ENCODE data around the gene DNASE2. TPM values are rescaled to one million over a fixed set of nuclear protein-coding genes. Genes with fewer than 3 reads are reported as not detected.
"Not testable (repeated sequence)": the region's sequence is repeated elsewhere in the genome, so short reads cannot be mapped to it uniquely, and the experiment has no call there.

Gene DNASE2
- total and polyA plus RNA-seq, 8 donors = 18.7 to 72.8 (median 21.7) TPM

- no peak for TF ChIP-seq CTCF (IDR thresholded peaks at IDR 0.05)
- no peaks in the 10 kb centered on the region for H3K9me3 ChIP-seq
- H3K4me3 ChIP-seq = no peak overlapping the region
- H3K36me3 ChIP-seq = peaks cover 0 to 60% of the 10 kb centered on the region in 2 donors
- no peak overlapping the region for H3K27ac ChIP-seq
- DNase-seq (no peak), ATAC-seq (no peak)
- H3K4me1 ChIP-seq = peaks cover 0 to 15% of the 10 kb centered on the region in 2 donors
- intact Hi-C loops (cut with DNase I) = no loop called here
- H3K27me3 ChIP-seq = no peaks in the 10 kb centered on the region
Measured at GRCh38 chr19:12922959-12923358, 41.7 kb upstream of the DNASE2 start.

GRCh38 chr19:12921047-12921446 is 39.8 kb upstream of the DNASE2 start:
- Histone ChIP-seq H3K4me1 (peaks cover 0 to 15% of the 10 kb centered on the region in 2 donors), H3K27ac (no peak overlapping the region), H3K4me3 (no peak overlapping the region), H3K9me3 (no peaks in the 10 kb centered on the region), H3K36me3 (peaks cover 0 to 41% of the 10 kb centered on the region in 2 donors), H3K27me3 (no peaks in the 10 kb centered on the region)
- intact Hi-C loops (cut with DNase I) = no loop called here
- ATAC-seq (no peak), DNase-seq (no peak)
- TF ChIP-seq CTCF (IDR thresholded peaks at IDR 0.05) = no peak

- no peaks in the 10 kb centered on the region for H3K9me3 ChIP-seq
- no peak for ATAC-seq
- DNase-seq = no peak
- peaks cover 0 to 13% of the 10 kb centered on the region in 2 donors for H3K36me3 ChIP-seq
- TF ChIP-seq CTCF (IDR thresholded peaks at IDR 0.05) = no peak
- no peak overlapping the region for H3K4me3 ChIP-seq
- H3K27me3 ChIP-seq = no peaks in the 10 kb centered on the region
- H3K4me1 ChIP-seq = peaks cover 6 to 30% of the 10 kb centered on the region in 2 donors
- intact Hi-C loops (cut with DNase I) = no loop called here
- no peak overlapping the region for H3K27ac ChIP-seq
Measured at GRCh38 chr19:12918253-12918652, 37.0 kb upstream of the DNASE2 start.

DNA sequence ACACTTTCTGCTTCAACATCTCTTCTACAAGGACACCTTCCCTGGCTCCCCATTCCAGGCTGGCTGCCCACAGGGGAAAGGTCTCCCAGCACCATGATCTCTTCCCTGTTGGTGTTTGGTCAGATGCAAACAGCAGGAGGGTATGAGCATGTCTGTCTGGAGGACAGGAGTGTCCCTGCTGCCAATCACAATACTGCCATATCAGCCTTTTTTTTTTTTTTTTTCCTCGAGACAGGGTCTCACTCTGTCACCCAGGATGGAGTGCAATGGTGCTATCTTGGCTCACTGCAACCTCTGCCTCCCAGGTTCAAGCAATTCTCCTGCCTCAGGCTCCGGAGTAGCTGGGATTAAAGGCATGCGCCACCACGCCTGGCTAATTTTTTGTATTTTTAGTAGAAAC is 34.6 kb upstream of the DNASE2 start:
- H3K9me3 ChIP-seq; H3K27ac ChIP-seq; H3K4me3 ChIP-seq; H3K36me3 ChIP-seq; ATAC-seq; DNase-seq; H3K27me3 ChIP-seq; intact Hi-C loops (cut with DNase I): not testable (repeated sequence)
- H3K4me1 ChIP-seq = peaks cover 13 to 42% of the 10 kb centered on the region in 2 donors

GRCh38 chr19:12913851-12914690 is 32.8 kb upstream of the DNASE2 start:
- DNase-seq (peak in 1 of 4 donors; percentile 54), ATAC-seq (no peak)
- H3K4me3 ChIP-seq = no peak overlapping the region
- no peak for TF ChIP-seq CTCF (IDR thresholded peaks at IDR 0.05)
- intact Hi-C loops (cut with DNase I) = no loop called here
- H3K27me3 ChIP-seq = no peaks in the 10 kb centered on the region
- peak overlapping the region; percentile 4 to 64 for H3K27ac ChIP-seq
- no peaks in the 10 kb centered on the region for H3K9me3 ChIP-seq
- H3K36me3 ChIP-seq = no peaks in the 10 kb centered on the region
- peaks cover 13 to 35% of the 10 kb centered on the region in 2 donors for H3K4me1 ChIP-seq

All from left lung (tissue), 10 donors.